HepG2 (cell line): ENCODE data around the gene PRAMEF13.
"Not testable (repeated sequence)": the region's sequence is repeated elsewhere in the genome, so short reads cannot be mapped to it uniquely, and the experiment has no call there.

Experiments
- ATF7-NPFF ChIP-seq: sonication (generic); formaldehyde crosslinking; IDR thresholded peaks from 2 replicates; pipeline ENCODE4 v1.8.1; 2023; ENCODE audit warnings: mild to moderate bottlenecking, low read depth, missing genetic modification reagents, moderate library complexity
- CTCF ChIP-seq: sonication (generic); formaldehyde crosslinking; IDR thresholded peaks from 2 replicates; pipeline ENCODE4 v1.5.0; 2020; ENCODE audit warnings: mild to moderate bottlenecking, missing genetic modification reagents, moderate library complexity
- DPF2 ChIP-seq: sonication (generic); formaldehyde crosslinking; IDR thresholded peaks from 2 replicates; pipeline ENCODE4 v1.4.0; 2020; ENCODE audit warnings: mild to moderate bottlenecking, low read depth, missing genetic modification reagents, borderline replicate concordance
- HDAC6 ChIP-seq: fragments of 200-600 bp; sonication (generic); IDR thresholded peaks from 2 replicates; pipeline ENCODE4 v1.7.0; 2017; ENCODE audit warnings: mild to moderate bottlenecking, antibody characterized with exemption, low read length, low read depth
- SOX5 ChIP-seq: IDR thresholded peaks from 2 replicates; pipeline ENCODE4 v1.6.1; 2016; ENCODE audit warnings: borderline replicate concordance
- TCF7L2 ChIP-seq: IDR thresholded peaks from 2 replicates; pipeline ENCODE4 v1.6.1; 2011; ENCODE audit warnings: mild to moderate bottlenecking, low read depth, low read length, moderate library complexity

DNA sequence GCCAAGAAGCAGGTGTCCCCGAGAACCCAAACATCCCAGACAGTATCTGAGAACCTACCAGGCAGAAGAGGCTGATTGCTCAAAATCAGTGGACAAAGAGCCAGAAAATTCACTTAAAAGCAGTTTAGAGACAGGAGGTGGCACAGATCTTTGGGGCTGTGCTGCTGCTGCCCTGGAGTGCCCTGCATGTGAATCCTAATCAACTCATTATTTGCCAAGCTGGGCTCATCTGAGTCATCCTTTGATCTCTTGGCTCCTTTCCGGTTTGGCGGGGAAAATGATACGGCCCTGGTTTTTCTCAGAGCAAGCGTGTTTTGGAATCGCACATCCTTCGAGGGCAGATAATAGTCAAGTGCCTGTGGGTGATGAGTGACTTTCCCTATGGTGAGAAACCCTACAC lies 15.4 kb upstream of the PRAMEF13 start:
- TF ChIP-seq TCF7L2; HDAC6; ATF7-NPFF (CRISPR knock-in tag); CTCF (CRISPR knock-in tag); SOX5 (CRISPR knock-in tag); DPF2 (CRISPR knock-in tag): not testable (repeated sequence)
